Mammary epithelial cell (primary cell): ENCODE results near the gene PTPRH.

ENCODE experiments used
- EZH2 ChIP-seq: IDR thresholded peaks from 2 replicates; pipeline ENCODE4 v1.6.1; 2012; ENCODE audit warnings: low read length, inconsistent platforms, borderline replicate concordance
- TF ChIP-seq, protein P1 (sequence below), 2 donors: IDR thresholded peaks in 1 of 2; conservative IDR thresholded peaks in 1 of 2; 2 replicates each; pipeline ENCODE4 v1.5.1; 2011 to 2012; ENCODE audit warnings: inconsistent platforms in 2 of 2, low read length in 2 of 2, mild to moderate bottlenecking in 2 of 2, control low read depth in 1 of 2, low read depth in 1 of 2; ENCODE audit not compliant: insufficient read depth in 1 of 2; ENCODE audit errors: extremely low read depth in 1 of 2

DNA sequence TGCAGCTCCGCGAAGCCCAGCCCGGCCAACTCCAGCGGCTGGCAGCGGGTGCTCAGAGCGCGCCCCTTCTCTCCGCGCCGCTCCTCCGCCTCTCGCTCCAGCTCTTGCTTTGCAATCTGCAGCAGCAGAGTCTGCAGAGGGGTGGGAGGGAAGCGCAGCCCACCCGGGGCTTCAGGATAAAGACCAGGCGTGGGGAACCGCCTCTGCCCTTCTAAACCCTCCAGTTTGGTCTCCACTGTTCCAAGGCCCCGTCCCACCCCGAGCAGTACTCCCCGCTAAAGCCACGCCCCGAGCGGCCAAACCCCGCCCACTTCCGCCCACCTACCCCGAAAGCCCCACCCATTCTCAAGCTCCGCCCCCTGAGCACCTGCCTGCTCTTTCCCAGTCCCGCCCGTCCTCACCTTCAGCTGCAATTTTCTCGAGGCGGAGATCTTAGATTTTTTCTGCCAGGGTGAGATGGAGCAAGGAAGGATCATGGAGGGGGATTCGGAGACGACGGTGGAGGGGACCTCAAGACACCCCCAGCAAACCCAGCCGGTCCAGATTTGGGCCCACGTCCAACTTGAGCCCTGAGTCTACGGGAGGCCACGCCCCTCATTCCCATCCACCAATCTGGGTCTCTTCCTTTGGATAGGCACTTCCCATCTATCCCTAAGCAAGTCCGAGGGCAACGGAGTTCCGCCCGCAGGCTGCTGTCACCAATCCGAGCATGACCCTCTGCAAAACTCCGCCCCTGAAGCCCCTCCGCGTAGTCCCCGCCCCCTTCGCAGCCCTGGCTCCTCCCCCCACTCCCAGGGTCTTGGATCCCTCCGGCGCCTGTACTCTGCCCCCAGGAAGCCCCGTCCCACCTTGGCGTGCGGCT lies 52.9 kb downstream of the PTPRH start:
- TF ChIP-seq EZH2 = no peak
- TF ChIP-seq, protein P1, sequence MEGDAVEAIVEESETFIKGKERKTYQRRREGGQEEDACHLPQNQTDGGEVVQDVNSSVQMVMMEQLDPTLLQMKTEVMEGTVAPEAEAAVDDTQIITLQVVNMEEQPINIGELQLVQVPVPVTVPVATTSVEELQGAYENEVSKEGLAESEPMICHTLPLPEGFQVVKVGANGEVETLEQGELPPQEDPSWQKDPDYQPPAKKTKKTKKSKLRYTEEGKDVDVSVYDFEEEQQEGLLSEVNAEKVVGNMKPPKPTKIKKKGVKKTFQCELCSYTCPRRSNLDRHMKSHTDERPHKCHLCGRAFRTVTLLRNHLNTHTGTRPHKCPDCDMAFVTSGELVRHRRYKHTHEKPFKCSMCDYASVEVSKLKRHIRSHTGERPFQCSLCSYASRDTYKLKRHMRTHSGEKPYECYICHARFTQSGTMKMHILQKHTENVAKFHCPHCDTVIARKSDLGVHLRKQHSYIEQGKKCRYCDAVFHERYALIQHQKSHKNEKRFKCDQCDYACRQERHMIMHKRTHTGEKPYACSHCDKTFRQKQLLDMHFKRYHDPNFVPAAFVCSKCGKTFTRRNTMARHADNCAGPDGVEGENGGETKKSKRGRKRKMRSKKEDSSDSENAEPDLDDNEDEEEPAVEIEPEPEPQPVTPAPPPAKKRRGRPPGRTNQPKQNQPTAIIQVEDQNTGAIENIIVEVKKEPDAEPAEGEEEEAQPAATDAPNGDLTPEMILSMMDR (conservative IDR thresholded peaks at IDR 0.05 in 1 of 2, IDR thresholded peaks at IDR 0.05 in 1 of 2; ENCODE audit: extremely low read depth in 1 of 2, insufficient read depth in 1 of 2, low read depth in 1 of 2, low read length in 2 of 2) = no peak
